ENCODE data around the gene ELMO1. TPM values are rescaled to one million over a fixed set of nuclear protein-coding genes. Genes with fewer than 3 reads are reported as not detected.

ELMO1 gene
- total and polyA plus RNA-seq, 2 experiments from 2014 or later = 9.6 to 10.8 TPM

GRCh38 chr7:37113661-37114355 is 334.9 kb downstream of the ELMO1 start:
- H3K36me3 ChIP-seq = no peaks in the 10 kb centered on the region
- H3K9me3 ChIP-seq (ENCODE audit: low read depth) = no peaks in the 10 kb centered on the region
- no peak overlapping the region for H3K4me3 ChIP-seq
- no peak overlapping the region for H3K27ac ChIP-seq
- TF ChIP-seq CTCF (IDR thresholded peaks at IDR 0.05; ENCODE audit: low read depth, low read length) = no peak
- DNase-seq (ENCODE audit: low read depth in 1 of 2, low spot score in 1 of 2) = no peak
- no peaks in the 10 kb centered on the region for H3K27me3 ChIP-seq
- peaks cover 8% of the 10 kb centered on the region for H3K4me1 ChIP-seq (ENCODE audit: low read depth)

- H3K27ac ChIP-seq = no peak overlapping the region
- no peak overlapping the region for H3K4me3 ChIP-seq
- no peak for TF ChIP-seq CTCF (IDR thresholded peaks at IDR 0.05; ENCODE audit: low read depth, low read length)
- DNase-seq (ENCODE audit: low read depth in 1 of 2, low spot score in 1 of 2) = no peak
- peaks cover 2% of the 10 kb centered on the region for H3K4me1 ChIP-seq (ENCODE audit: low read depth)
- no peaks in the 10 kb centered on the region for H3K9me3 ChIP-seq (ENCODE audit: low read depth)
- H3K36me3 ChIP-seq = no peaks in the 10 kb centered on the region
- H3K27me3 ChIP-seq = no peaks in the 10 kb centered on the region
Observed at GRCh38 chr7:37112876-37113275, 335.8 kb downstream of the ELMO1 start.

GRCh38 chr7:37112218-37112617 is 336.4 kb downstream of the ELMO1 start:
- DNase-seq (ENCODE audit: low read depth in 1 of 2, low spot score in 1 of 2) = no peak
- H3K27ac ChIP-seq = no peak overlapping the region
- no peaks in the 10 kb centered on the region for H3K9me3 ChIP-seq (ENCODE audit: low read depth)
- H3K4me1 ChIP-seq (ENCODE audit: low read depth) = no peaks in the 10 kb centered on the region
- TF ChIP-seq CTCF (IDR thresholded peaks at IDR 0.05; ENCODE audit: low read depth, low read length) = no peak
- no peaks in the 10 kb centered on the region for H3K36me3 ChIP-seq
- H3K4me3 ChIP-seq = no peak overlapping the region
- H3K27me3 ChIP-seq = no peaks in the 10 kb centered on the region

GRCh38 chr7:37111459-37111858 is 337.2 kb downstream of the ELMO1 start:
- TF ChIP-seq CTCF (IDR thresholded peaks at IDR 0.05; ENCODE audit: low read depth, low read length) = no peak
- Histone ChIP-seq H3K27me3 (no peaks in the 10 kb centered on the region), H3K36me3 (no peaks in the 10 kb centered on the region), H3K9me3 (ENCODE audit: low read depth) (no peaks in the 10 kb centered on the region), H3K4me3 (no peak overlapping the region), H3K4me1 (ENCODE audit: low read depth) (no peaks in the 10 kb centered on the region), H3K27ac (no peak overlapping the region)
- DNase-seq (ENCODE audit: low read depth in 1 of 2, low spot score in 1 of 2) = no peak

- no peaks in the 10 kb centered on the region for H3K9me3 ChIP-seq (ENCODE audit: low read depth)
- no peaks in the 10 kb centered on the region for H3K27me3 ChIP-seq
- H3K4me1 ChIP-seq (ENCODE audit: low read depth) = no peaks in the 10 kb centered on the region
- DNase-seq (ENCODE audit: low read depth in 1 of 2, low spot score in 1 of 2) = no peak
- no peak overlapping the region for H3K4me3 ChIP-seq
- H3K36me3 ChIP-seq = no peaks in the 10 kb centered on the region
- no peak for TF ChIP-seq CTCF (IDR thresholded peaks at IDR 0.05; ENCODE audit: low read depth, low read length)
- no peak overlapping the region for H3K27ac ChIP-seq
Observed at GRCh38 chr7:37110660-37111424, 337.8 kb downstream of the ELMO1 start.
